Fibroblast of the aortic adventitia (primary cell): ENCODE measurements around the gene RFWD3. TPM values are rescaled to one million over a fixed set of nuclear protein-coding genes. Genes with fewer than 3 reads are reported as not detected.

Source experiments
- DNase-seq: peaks from one replicate; pipeline ENCODE4 v3.0.0-alpha.2; 2010; ENCODE audit warnings: low read depth
- H3K4me3 ChIP-seq: 2 replicates; pipeline ENCODE4 v1.5.1; 2011; ENCODE audit warnings: low read depth, mild to moderate bottlenecking, control low read depth, low read length, moderate library complexity
- CTCF ChIP-seq: IDR thresholded peaks from 2 replicates; pipeline ENCODE4 v1.5.1; 2011; ENCODE audit warnings: mild to moderate bottlenecking, low read length, control low read depth, inconsistent platforms; ENCODE audit not compliant: insufficient read depth
- total RNA-seq: library from RNA; depleted of rRNA; stranded (reverse); fragments of >200 nt; gene quantifications from 2 replicates; pipeline ENCODE4 v1.2.3, GENCODE V29; 2012; ENCODE audit warnings: low replicate concordance

RFWD3 gene
- total RNA-seq, 1 donor: 41.2 TPM

- no peak for TF ChIP-seq CTCF
- DNase-seq: no peak
- no peak overlapping the region for H3K4me3 ChIP-seq
These were observed 42.8 kb downstream of the RFWD3 start for GRCh38 chr16:74623839-74624235.

- peak; percentile 53 for TF ChIP-seq CTCF
- peak; percentile 68 for DNase-seq
- H3K4me3 ChIP-seq: no peak overlapping the region
These were observed 43.4 kb downstream of the RFWD3 start for GRCh38 chr16:74623214-74623838.

- no peak for TF ChIP-seq CTCF
- DNase-seq: no peak
- no peak overlapping the region for H3K4me3 ChIP-seq
These were observed 44.7 kb downstream of the RFWD3 start for GRCh38 chr16:74622005-74622404.

- no peak for DNase-seq
- H3K4me3 ChIP-seq: no peak overlapping the region
- TF ChIP-seq CTCF: no peak
These were observed 49.4 kb downstream of the RFWD3 start for GRCh38 chr16:74617206-74617788.

GRCh38 chr16:74611721-74612120, 55.0 kb downstream of the RFWD3 start:
- no peak for TF ChIP-seq CTCF

GRCh38 chr16:74608944-74609343, 57.7 kb downstream of the RFWD3 start:
- no peak for TF ChIP-seq CTCF
- H3K4me3 ChIP-seq: no peak overlapping the region
- DNase-seq: no peak

More at GRCh38 chr16:74611721-74612120, 55.0 kb downstream of the RFWD3 start:
- peak; percentile 25 for DNase-seq
- no peak overlapping the region for H3K4me3 ChIP-seq

GRCh38 chr16:74608381-74608780, 58.3 kb downstream of the RFWD3 start:
- TF ChIP-seq CTCF: no peak
- no peak for DNase-seq
- no peak overlapping the region for H3K4me3 ChIP-seq
